PC-9 (cell line): ENCODE results near the gene SEL1L. TPM values are rescaled to one million over a fixed set of nuclear protein-coding genes. Genes with fewer than 3 reads are reported as not detected.

Experiments used
- BruUV-seq: library from RNA; stranded (reverse); fragments of 400-500 nt; replicated peaks from 2 replicates; lab custom pipeline; 2021; lab: Mats Ljungman, UMichigan
- CTCF ChIA-PET: fragments of 300-600 bp; sonication (Branson Sonifier 250); formaldehyde crosslinking; loops from one replicate; lab custom pipeline; 2022; ENCODE audit warnings: antibody characterized with exemption; lab: Charles Lee
- POLR2A ChIA-PET: fragments of 300-600 bp; sonication (Branson Sonifier 250); formaldehyde crosslinking; loops from one replicate; lab custom pipeline; 2022; ENCODE audit warnings: antibody characterized with exemption; ENCODE audit not compliant: unreplicated experiment; lab: Charles Lee
- DNase-seq, 2 experiments: peaks; one replicate each; pipeline versions ENCODE4 v3.0.0 to v3.0.0-alpha.2; 2015 to 2022; ENCODE audit warnings: mixed read lengths in 1 of 2
- H2AFZ ChIP-seq: fragments of 200-600 bp; sonication (generic); 2 replicates; pipeline ENCODE4 v1.8.1; 2017; ENCODE audit warnings: antibody characterized with exemption
- H3F3A ChIP-seq: fragments of 200-600 bp; sonication (generic); 2 replicates; pipeline ENCODE4 v1.8.1; 2017; ENCODE audit warnings: antibody characterized with exemption, mild to moderate bottlenecking, low read depth; ENCODE audit not compliant: insufficient read depth
- H3K27ac ChIP-seq: fragments of 200-600 bp; sonication (generic); 2 replicates; pipeline ENCODE4 v1.6.1; 2016; ENCODE audit warnings: mixed run types
- H3K27me3 ChIP-seq: fragments of 200-600 bp; sonication (generic); 2 replicates; pipeline ENCODE4 v1.6.1; 2016; ENCODE audit warnings: low read depth, mixed run types; ENCODE audit not compliant: insufficient read depth
- H3K36me3 ChIP-seq: fragments of 200-600 bp; sonication (generic); 2 replicates; pipeline ENCODE4 v1.6.1; 2016; ENCODE audit warnings: low read depth, mixed run types
- H3K4me1 ChIP-seq: fragments of 200-600 bp; sonication (generic); replicated peaks from 2 replicates; pipeline ENCODE4 v1.6.1; 2016; ENCODE audit warnings: mixed run types; ENCODE audit not compliant: insufficient read depth
- H3K4me2 ChIP-seq: fragments of 200-600 bp; sonication (generic); 2 replicates; pipeline ENCODE4 v1.6.1; 2017; ENCODE audit warnings: mixed run types
- H3K4me3 ChIP-seq: fragments of 200-600 bp; sonication (generic); 2 replicates; pipeline ENCODE4 v1.6.1; 2016; ENCODE audit warnings: mixed run types
- H3K79me2 ChIP-seq: fragments of 200-600 bp; sonication (generic); 2 replicates; pipeline ENCODE4 v1.6.1; 2017; ENCODE audit warnings: low read depth, mixed run types
- H3K9me2 ChIP-seq: fragments of 200-600 bp; sonication (generic); 2 replicates; pipeline ENCODE4 v1.8.1; 2017; ENCODE audit warnings: mild to moderate bottlenecking; ENCODE audit not compliant: insufficient read depth
- H3K9me3 ChIP-seq: fragments of 200-600 bp; sonication (generic); 2 replicates; pipeline ENCODE4 v1.8.1; 2016; ENCODE audit warnings: low read depth; ENCODE audit not compliant: insufficient read depth
- H4K20me1 ChIP-seq: fragments of 200-600 bp; sonication (generic); 2 replicates; pipeline ENCODE4 v1.8.1; 2017; ENCODE audit not compliant: insufficient read depth
- EZH2 ChIP-seq: fragments of 200-600 bp; sonication (generic); IDR thresholded peaks from 2 replicates; pipeline ENCODE4 v1.8.0; 2017; ENCODE audit warnings: antibody characterized with exemption, low read depth
- intact Hi-C: fragments of 100-400 bp; cut with micrococcal nuclease; formaldehyde crosslinking; loops from one replicate; pipeline ENCODE4 v1.10.0; 2022; ENCODE audit not compliant: unreplicated experiment
- total RNA-seq: library from RNA; stranded (reverse); gene quantifications from 2 replicates; pipeline ENCODE4 v1.2.3, GENCODE V29; 2021
- TF ChIP-seq, protein P1 (sequence below): fragments of 200-600 bp; sonication (generic); conservative IDR thresholded peaks from 2 replicates; pipeline ENCODE4 v1.6.1; 2017; ENCODE audit warnings: mixed run types, antibody characterized with exemption, mild to moderate bottlenecking, moderate library complexity

The SEL1L gene
- total RNA-seq, 1 experiment from 2014 or later: 14.6 TPM

DNA sequence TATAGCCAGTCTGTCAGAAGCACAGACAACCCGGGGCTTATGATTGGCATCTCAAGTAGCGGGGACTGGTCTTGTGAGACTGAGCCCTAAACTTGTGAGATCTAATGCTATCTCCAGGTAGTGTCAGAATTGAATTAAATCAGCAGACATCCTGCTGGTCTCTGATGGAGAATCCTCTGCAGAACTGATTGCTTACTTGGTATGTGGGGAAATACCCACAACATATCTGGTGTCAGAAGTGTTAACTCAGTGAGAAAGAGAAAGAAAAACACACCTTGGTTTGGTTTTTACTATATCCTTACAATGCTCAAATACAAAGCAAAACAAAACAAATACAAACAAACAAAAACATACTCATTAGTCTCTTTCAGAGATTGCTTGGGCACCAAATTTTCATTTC, 10.0 kb downstream of the SEL1L start:
- no peaks in the 10 kb centered on the region for H3K4me1 ChIP-seq
- no peaks in the 10 kb centered on the region for H3K9me2 ChIP-seq
- no peak for DNase-seq
- no peaks in the 10 kb centered on the region for H4K20me1 ChIP-seq
- intact Hi-C loops: no loop called here
- H3K4me2 ChIP-seq: no peak overlapping the region
- ChIA-PET POLR2A (no interaction called here), CTCF (no interaction called here)
- TF ChIP-seq EZH2: no peak
- TF ChIP-seq, protein P1, sequence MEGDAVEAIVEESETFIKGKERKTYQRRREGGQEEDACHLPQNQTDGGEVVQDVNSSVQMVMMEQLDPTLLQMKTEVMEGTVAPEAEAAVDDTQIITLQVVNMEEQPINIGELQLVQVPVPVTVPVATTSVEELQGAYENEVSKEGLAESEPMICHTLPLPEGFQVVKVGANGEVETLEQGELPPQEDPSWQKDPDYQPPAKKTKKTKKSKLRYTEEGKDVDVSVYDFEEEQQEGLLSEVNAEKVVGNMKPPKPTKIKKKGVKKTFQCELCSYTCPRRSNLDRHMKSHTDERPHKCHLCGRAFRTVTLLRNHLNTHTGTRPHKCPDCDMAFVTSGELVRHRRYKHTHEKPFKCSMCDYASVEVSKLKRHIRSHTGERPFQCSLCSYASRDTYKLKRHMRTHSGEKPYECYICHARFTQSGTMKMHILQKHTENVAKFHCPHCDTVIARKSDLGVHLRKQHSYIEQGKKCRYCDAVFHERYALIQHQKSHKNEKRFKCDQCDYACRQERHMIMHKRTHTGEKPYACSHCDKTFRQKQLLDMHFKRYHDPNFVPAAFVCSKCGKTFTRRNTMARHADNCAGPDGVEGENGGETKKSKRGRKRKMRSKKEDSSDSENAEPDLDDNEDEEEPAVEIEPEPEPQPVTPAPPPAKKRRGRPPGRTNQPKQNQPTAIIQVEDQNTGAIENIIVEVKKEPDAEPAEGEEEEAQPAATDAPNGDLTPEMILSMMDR: no peak
- H2AFZ ChIP-seq: no peak overlapping the region
- H3K27ac ChIP-seq: no peak overlapping the region
- no peaks in the 10 kb centered on the region for H3K9me3 ChIP-seq
- no peaks in the 10 kb centered on the region for H3K27me3 ChIP-seq
- no peaks in the 10 kb centered on the region for H3K79me2 ChIP-seq
- BruUV-seq: no TSS peak
- H3F3A ChIP-seq: no peaks in the 10 kb centered on the region
- H3K36me3 ChIP-seq: no peaks in the 10 kb centered on the region
- H3K4me3 ChIP-seq: no peak overlapping the region

DNA sequence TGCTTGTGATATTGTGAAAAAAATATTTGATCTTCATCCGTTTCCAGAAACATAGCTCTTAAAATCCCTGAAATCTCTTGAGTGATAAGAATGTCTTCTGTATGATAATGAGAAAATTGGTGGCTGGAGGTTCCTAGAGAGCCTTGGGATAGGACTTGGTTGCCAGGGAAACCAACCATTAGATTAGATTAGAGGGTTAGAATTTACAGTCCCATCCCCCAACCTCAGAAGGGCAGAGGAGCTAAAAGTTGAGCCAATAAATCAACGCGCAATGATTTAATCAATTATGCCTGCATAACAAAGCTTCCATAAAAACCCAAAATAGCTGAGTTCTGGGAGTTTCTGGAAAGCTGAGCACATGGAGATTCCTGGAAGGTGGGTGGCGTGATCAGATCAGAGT, 10.6 kb downstream of the SEL1L start:
- no TSS peak for BruUV-seq
- intact Hi-C loops: no loop called here
- H2AFZ ChIP-seq: no peak overlapping the region

DNA sequence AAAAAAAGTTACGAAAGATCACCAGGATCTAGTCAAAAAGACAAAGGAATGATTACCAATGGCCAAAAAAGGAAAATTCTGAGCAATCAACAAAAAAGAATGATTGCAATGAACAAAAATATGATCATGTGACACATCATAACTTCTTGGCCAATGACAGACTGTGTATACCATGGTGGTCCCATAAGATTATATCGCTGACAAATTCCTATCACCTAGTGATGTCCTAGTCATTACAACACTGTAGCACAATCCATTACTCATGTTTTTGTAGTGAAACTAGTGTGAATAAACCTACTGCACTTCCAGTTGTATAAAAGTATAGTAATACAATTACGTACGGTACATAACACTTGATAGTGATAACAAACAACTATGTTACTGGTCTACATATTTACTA, 12.3 kb downstream of the SEL1L start:
- H3K9me2 ChIP-seq: no peaks in the 10 kb centered on the region
- H3K4me3 ChIP-seq: no peak overlapping the region
- H3K9me3 ChIP-seq: no peaks in the 10 kb centered on the region
- H3F3A ChIP-seq: no peaks in the 10 kb centered on the region
- H3K27me3 ChIP-seq: no peaks in the 10 kb centered on the region
- ChIA-PET CTCF (no interaction called here), POLR2A (no interaction called here)
- no peak overlapping the region for H3K4me2 ChIP-seq
- H3K27ac ChIP-seq: no peak overlapping the region
- H3K79me2 ChIP-seq: no peaks in the 10 kb centered on the region
- no peaks in the 10 kb centered on the region for H3K4me1 ChIP-seq
- intact Hi-C loops: no loop called here
- no peak overlapping the region for H2AFZ ChIP-seq
- BruUV-seq: no TSS peak
- DNase-seq: no peak
- no peaks in the 10 kb centered on the region for H4K20me1 ChIP-seq
- TF ChIP-seq EZH2: no peak
- TF ChIP-seq, protein P1: no peak
- no peaks in the 10 kb centered on the region for H3K36me3 ChIP-seq

More for the DNA sequence above, 10.6 kb downstream of the SEL1L start:
- no peak overlapping the region for H3K27ac ChIP-seq
- H4K20me1 ChIP-seq: no peaks in the 10 kb centered on the region
- DNase-seq: no peak
- POLR2A ChIA-PET: no interaction called here
- H3F3A ChIP-seq: no peaks in the 10 kb centered on the region
- H3K4me1 ChIP-seq: no peaks in the 10 kb centered on the region
- H3K79me2 ChIP-seq: no peaks in the 10 kb centered on the region
- CTCF ChIA-PET: no interaction called here
- H3K4me2 ChIP-seq: no peak overlapping the region
- no peaks in the 10 kb centered on the region for H3K9me2 ChIP-seq
- TF ChIP-seq, protein P1: no peak
- TF ChIP-seq EZH2: no peak
- H3K36me3 ChIP-seq: no peaks in the 10 kb centered on the region
- no peak overlapping the region for H3K4me3 ChIP-seq
- H3K9me3 ChIP-seq: no peaks in the 10 kb centered on the region
- no peaks in the 10 kb centered on the region for H3K27me3 ChIP-seq
